HS-27A (cell line): ENCODE measurements around the gene ARHGAP45.

ENCODE experiments used
- DNase-seq: peaks from one replicate; pipeline ENCODE4 v3.0.0-alpha.2; 2012; ENCODE audit warnings: low read depth, missing footprints

The ARHGAP45 gene

DNA sequence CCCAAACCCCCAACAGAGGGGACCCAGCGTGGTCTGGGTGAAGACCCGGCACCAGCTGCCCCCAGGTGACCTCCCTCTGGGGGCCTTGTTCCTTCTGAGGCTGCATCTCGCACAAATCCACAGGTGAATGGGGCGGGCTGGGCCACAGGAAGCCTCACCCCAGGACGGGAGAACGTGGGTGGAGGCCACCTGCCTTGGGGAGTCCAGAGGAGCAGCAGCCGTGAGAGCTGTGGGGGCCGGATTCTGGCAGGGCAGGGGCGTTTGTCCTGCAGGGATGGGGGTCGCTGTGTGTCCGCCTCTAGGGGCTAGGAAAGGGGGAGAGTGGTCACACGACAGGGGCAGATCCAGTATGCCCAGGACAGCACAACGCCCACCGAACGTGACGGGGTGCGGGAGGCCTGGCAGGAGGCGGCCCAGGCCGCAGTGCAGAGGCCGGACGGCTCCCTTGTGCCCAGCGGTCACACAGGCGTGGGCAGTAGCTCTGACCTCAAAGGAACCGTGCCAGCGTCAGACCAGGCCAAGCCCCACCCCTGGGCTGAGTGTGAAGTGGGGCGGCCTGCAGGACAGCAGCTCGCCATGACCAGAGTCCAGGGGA, 21.5 kb downstream of the ARHGAP45 start:
- DNase-seq: no peak

DNA sequence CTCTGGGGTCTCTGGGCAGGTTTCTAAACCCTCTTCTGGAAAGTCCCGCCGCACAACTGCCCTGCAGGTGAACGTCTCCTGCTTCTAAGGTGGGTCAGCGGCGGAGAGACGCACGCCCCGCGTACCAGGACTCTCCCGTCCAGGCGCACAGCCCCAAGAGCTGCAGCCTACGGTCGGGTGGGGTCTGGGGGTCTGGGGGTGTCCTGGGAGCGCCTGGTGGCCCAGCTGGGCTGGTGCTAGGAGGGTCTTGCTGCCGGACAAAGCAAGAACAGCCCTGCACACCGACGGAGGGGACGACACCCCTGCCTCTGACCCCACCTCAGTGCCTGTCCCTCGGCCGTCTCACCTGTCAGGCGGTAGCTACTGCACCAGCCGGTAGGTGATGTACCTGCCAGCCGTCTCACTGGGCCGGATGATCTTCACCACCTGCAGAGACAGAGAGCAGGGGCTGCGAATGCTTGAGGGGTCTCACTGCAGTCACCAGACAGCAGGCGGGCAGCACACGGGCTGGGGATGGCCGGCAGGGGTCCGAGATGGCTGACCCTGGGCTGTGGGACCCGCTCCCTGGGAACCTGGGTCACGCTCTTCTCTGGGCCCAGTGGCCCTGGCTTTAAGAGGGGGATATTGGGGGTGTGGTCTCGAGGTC, 22.3 kb downstream of the ARHGAP45 start:
- DNase-seq: no peak

DNA sequence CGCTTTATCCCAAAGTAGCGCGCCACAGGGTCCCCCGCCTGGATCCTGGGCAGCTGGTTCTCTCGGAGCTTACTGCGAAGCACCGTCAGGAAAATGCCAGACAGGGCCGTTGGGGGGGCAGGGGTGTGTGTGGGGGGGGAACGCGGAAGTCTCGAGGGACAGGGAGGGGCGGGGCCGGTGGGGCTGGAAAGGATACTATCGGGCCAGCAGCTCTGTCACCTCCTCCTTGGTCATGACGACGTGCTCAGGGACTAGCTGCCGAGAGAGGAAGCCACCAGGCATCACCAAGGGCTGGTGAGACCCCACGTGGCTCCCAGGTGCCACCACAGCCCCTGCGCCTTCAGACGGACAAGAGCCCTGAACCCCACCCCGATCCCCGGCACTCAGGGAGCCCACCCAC, 22.9 kb downstream of the ARHGAP45 start:
- no peak for DNase-seq

DNA sequence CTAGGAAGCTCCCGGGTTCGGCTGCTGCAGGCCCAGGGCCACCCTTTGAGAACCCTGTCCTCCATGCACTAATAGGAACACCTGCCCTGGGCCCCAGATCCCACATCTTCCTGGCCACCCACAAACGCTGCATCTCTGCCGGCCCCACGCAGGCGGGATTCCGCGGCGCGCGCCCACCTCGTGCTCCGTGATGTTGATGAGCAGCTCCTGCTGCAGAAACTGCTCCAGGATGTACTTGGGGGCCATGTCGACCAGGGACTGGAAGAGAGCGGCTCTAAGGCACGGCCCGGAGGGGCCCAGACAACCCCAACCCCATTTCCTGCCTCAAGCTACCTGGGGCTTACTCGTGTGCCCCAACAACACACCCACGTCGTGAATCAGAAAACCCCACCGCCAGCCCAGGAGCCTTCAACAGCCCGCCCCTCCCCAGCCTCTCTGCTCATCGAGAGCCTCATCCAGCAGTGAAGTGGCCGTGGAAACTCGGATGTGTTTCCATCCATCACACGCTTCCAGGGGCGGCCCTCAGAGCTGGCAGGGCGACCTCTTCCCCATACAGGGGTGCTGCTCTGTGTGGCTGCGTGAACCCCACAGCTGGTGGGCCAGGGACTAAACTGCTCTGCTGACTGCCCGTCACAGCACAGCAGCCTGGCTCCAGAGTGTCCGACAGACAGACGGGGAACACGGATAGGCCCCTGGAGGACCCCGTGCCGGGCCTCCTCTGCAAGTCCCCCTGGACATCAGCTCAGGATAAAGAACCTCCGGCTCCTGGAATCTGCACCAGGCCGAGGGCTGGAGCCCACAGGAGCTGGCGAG, 24.0 kb downstream of the ARHGAP45 start:
- no peak for DNase-seq

DNA sequence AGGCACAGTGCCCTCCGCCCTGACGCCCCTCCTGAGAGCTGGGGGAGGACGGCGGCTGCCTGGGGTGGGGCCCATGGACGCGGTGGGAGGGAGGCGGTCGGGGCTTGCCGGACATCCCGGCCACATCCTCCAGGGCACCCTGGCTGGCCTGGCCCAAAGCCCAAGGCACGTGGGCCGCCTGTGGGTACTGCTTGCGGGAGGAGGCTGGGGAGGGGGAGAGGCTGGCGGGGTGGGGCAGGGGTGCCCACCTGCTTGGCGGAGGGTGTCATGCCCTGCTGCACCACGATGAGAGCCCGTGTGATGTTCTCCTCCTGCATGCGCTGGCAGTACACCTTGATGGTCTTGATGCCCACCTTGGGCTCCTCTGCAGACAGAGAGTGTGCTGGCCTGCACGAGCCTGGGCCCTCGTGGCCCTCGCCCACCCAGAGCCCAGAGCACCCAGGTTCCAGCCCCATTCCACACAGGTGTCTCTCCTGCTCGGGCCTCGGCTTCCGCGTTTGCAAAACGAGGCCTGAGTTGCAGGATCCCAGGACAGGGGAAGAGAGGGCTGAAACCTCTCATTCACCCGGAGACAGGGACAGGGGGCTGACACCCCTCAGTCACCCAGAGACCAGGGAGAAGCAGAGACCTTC, 24.7 kb downstream of the ARHGAP45 start:
- DNase-seq: no peak

DNA sequence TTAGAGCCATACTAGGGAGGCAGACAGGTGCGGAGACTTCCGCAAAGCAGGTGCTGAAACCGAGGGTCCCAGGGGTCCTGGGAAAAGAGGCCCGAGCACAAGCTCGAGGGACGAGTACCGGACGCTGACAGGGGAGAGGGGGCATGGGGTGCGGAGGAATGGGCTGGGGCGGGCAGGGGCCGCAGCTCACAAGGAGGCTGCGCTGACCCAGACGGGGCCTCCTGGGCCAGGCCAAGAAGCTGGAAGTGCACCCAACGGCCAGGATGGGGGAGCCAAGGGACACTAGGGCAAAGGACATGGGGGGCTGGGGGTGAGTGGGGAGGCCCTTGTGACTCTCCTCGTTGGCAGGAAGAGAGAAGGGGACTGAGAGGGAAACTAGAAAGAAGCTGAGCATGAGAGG, 26.4 kb downstream of the ARHGAP45 start:
- no peak for DNase-seq

DNA sequence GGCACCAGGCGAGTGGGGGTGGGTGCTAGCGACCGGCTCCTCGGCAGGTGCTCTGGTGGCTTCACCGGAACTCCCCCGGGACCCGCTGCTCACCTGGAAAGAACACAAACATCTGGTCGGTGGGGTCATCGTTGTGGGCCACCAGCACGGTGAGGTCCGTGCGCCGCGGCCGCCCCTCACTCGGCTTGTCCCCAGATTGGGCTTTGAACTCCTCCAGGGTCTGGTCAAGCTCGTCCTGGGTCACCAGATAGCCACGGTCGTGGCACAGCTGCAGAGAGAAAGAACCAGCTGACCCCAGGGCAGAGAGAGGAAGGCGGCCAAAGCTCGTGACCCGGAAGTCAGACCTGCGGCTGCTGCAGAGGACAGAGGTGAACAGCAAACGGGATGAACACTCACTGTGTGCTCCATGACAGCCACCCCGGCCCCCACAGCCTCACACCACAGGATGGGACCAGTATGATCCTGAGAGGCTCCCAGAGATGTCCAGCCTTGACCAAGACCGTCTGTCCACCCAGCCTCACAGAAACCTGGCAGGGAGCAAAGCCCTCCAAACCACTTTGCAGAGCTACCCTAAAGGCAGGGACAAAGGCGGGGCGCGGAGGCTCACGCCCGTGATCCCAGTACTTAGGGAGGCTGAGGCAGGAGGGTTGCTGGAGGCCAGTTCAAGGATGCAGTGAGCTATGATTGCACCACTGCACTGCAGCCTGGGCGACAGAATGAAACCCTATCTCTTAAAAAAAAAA, 27.0 kb downstream of the ARHGAP45 start:
- no peak for DNase-seq

DNA sequence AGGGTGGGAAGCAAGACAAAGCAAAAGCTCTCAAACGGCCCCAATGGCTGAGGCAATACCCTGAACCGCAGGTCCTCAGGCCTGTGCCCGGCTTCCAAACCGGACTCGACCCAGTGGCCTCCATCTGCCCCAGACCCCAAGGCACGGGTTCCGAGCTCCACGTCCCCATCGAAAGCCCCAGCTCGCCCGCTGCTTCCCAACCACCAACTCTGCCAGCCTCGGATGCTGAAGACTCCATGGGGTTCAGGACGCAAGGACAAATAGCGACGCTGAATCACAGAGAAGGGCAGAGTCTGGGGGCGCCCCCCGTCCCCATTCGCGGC, 27.6 kb downstream of the ARHGAP45 start:
- no peak for DNase-seq

DNA sequence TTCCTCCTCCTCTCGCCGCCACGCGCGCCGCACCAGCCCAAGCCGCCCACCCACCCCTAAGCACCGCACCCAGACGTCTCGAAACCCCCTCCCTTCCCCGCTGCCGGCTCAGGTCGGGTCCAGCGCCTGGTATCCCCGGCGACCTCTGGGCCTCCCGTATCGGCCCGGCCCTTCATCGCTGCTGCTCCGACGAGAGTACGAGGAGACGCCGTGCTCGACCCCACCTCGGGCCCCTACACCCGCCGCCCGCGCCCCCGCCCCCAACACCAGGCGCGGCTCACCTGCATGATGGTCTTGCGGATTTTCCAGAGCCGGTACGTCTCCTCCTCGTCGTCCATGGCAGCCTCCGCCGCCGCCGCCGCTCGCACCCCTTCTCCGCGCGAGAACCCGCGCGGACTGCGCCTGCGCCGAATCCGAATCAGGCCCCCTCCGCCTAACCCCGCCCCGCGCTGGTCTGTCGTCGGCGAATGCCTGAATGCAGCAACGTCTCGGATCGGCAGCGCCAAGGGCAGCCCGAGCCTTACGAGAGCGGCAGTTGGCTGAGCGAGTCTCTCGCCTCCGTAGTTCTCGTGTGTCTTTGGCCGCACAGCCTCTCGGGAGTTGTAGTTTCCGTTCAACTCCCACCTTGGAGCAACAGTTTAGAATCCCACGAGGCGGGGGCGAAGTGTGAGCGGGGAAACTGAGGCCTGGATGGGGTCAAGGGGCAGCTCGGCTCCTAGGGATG, 28.2 kb downstream of the ARHGAP45 start, which contains the start of gene POLR2E:
POLR2E (minus strand) TSS at position 398 of the 724 bp plus-strand sequence; CDS start at position 338, 60 bp downstream.
- peak; percentile 91 for DNase-seq

DNA sequence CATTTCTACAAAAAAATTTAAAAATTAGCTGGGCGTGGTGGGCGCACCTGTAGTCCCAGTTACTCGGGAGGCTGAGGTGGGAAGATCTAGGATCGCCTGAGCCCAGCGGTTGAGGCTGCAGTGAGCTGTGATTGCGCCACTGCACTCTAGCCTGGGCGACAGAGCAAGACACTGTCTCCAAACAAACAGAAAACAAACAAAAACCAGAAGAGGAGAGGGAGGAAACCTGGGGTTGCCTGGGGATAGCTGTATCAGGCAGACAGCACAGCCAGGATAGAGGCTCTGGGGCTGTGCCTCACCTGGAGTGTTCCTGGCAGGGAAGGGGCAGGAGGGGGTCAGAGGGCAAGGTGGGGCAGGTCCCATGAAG, 30.8 kb downstream of the ARHGAP45 start:
- no peak for DNase-seq

DNA sequence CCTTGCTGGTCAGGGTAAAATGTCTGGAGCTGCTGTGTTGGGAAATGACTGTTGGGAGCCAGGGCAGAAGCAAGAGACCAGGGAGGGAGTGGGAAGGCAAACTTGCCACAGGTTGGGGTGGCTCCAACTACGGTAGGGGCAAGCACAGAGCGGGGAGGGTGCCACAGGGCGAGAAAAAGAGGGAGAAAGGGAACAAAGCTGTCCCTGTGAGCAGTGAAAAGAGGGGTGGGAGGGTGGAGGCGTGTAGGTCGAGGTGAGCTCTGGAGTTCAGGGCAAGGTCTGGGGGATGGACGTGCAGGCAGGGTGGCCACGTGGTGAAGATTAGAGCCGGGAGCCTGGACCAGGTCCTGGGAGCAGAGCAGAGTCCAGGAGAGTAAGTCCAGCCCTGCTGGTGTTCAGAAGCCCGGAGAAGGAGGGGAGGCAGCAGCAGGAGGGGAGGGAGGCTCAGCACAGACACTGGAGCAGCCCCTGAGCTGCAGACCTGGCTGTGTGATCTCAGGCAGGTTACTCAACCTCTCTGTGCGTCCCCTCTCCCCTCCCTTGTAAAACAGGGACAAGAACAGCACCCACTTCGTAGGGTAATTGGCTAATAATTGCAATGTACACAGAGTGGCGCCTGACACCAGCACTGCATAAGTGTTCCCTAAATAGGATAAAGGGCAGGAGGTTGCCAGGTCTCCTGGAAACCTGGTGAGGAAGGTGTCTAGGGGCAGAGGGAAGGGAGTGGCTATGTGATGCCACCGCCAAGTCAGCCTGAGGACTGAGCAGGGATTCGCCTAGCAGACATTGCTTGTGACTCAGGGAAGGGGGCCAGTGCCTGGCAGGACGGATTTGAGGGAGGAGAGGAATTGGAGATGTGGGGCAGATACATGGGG, 31.4 kb downstream of the ARHGAP45 start:
- no peak for DNase-seq

DNA sequence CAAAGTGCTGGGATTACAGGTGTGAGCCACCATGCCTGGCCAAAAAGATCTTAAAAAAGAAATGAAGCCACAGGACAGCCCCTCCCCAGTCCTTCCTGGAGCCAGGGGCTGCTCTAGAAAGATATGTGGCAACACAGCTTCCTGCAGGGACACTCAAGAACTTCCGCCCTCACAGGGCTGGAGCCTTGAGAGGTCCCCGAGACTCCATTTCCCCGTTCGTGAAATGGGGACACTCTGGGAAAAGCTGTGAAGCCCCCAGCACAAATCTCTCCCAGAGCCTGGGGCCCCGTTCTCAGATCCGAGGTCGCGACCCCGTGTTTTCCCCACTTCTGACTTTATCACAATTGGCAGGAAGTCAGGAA, 34.4 kb downstream of the ARHGAP45 start:
- no peak for DNase-seq

DNA sequence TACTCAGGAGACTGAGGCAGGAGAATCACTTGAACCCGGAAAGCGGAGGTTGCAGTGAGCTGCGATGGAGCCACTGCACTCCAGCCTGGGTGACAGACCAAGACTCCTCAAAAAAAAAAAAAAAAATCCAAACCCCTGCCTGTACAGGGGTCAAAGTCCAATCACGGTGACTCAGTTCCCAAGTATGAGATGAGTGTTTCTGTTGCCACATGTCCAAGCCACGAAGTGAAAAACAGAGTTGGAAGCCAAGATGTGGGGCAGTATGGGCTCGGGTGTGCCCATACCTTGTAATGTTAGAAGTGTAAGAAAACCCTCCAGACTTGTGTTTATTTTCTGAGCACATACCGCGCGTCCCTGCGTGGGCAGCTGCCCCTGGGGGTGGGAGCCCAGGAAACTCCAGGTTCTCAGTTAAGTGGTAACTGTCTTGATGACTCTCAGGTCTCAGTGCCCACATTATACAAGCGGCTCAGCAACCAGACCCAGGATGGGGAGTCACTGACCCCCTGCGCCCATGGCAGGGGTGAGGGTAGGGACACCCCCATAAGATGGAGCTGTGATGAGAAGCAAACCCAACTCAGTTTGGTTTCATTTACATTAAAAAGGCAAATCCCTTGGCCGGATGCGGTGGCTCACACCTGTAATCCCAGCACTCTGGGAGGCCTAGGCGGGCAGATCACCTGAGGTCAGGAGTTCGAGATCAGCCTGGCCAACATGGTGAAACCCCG, 35.6 kb downstream of the ARHGAP45 start:
- peak; percentile 98 for DNase-seq

DNA sequence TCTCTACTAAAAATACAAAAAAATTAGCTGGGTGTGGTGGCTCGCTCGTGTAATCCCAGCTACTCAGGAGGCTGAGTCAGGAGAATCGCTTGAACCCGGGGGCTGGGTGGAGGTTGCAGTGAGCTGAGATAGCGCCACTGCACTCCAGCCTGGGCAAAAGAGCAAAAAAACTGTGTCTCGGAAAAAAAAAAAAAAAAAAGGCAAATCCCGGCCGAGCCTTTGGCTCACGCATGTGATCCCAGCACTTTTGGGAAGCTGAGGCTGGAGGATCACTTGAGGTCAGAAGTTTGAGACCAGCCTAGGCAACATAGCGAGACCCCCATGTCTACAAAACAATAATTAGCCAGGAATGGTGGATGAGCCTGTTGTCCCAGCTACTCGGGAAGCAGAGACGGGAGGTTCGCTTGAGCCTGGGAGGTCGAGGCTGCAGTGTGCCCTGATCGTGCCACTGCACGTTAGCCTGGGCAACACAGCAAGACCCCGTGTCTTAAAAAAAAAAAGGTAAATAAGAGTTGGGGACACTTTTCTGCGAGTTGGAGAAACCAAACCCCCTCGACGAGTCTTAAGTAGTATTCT, 36.3 kb downstream of the ARHGAP45 start:
- DNase-seq: no peak

DNA sequence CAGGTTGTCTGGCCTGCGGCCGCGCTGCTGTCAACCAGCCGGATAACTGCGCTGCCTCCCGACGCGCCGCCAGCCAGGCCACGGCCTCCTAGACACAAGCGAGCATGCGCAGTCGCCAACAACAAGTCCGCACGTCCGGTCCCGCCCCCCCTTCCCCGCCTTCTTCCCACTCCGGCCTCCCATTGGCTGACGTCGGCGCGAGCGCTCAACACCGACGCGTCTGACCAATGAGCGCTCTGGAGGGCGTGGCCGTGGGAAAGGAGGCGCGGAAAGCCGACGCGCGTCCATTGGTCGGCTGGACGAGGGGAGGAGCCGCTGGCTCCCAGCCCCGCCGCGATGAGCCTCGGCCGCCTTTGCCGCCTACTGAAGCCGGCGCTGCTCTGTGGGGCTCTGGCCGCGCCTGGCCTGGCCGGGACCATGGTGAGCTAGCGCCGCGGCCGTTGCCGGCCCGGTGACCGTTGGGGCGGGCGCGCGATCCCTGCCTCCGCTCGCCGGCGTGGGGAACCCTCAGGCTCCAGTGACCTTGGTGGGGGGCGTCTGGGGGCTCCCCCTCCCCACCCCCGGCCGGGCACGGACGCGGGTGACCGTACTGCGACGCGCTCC, 36.8 kb downstream of the ARHGAP45 start, which contains the start of gene GPX4:
GPX4 (plus strand) TSS at position 287 of the 603 bp plus-strand sequence; CDS start at position 337, 50 bp downstream.
- DNase-seq: peak; percentile 95

DNA sequence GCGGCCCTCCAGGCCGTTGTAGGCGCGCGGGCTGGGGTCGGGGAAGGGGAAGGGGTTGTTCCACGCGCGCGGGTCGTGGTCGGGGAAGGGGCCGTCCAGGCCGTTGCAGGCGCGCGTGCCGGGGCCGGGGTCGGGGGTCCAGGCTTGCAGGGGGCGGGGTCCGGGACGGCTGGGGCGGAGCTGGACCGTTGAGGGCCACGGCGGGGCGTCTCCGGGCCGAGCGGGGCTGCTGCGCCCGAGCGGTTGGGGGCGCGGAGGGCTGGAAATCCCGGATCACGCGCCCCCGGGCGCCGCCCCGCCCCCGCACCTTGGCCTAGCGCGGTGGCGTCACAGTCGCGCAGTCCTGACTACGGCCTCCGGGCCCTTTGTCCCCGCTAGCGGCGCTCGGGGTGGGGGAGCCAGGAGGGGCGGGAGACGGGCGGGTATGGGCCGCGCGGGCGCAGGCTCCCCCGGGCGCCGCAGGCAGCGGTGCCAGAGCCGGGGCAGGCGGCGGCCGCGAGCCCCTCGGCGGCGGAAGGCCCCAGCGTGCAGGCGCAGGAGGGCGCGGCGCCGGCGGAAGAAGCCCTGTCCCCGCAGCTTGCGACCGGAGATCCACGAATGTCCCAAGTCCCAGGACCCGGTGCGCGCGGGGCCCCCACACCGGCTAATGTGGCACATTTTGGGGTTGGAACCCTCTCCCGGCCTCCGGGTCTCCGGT, 37.5 kb downstream of the ARHGAP45 start:
- no peak for DNase-seq

DNA sequence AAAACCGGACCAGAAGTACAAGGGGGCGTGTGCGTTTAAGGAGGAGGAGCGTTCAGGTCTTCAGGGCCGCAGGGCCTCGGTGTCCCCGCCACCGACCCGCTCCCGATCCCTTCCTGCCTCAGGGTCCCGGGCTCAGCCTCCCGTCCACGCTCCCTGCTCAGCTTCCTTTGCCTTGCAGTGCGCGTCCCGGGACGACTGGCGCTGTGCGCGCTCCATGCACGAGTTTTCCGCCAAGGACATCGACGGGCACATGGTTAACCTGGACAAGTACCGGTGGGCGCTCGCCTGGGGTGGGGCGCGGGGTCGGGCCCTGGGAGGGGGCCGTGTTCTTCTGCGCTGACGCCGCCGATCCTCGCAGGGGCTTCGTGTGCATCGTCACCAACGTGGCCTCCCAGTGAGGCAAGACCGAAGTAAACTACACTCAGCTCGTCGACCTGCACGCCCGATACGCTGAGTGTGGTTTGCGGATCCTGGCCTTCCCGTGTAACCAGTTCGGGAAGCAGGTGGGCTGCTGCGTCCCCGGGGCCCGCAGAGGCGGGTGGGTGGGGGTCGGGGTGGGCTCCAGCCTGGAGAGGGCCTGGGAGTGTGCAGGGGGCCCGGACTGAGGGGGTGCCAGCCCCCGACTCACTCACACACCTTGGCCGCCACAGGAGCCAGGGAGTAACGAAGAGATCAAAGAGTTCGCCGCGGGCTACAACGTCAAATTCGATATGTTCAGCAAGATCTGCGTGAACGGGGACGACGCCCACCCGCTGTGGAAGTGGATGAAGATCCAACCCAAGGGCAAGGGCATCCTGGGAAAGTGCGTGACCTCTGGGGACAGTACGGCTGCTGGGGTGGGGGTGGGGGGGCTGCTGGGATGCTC, 38.3 kb downstream of the ARHGAP45 start:
- DNase-seq: no peak
